PFSK-1 (cell line): ENCODE results near the gene FKBP11.

Experiments
- POLR2AphosphoS5 ChIP-seq: IDR thresholded peaks from 2 replicates; pipeline ENCODE4 v1.6.1; 2012; ENCODE audit warnings: low read depth, mild to moderate bottlenecking, control low read depth, low read length, moderate library complexity
- TAF1 ChIP-seq: IDR thresholded peaks from 2 replicates; pipeline ENCODE4 v1.6.1; 2012; ENCODE audit warnings: low read length, control low read depth, borderline replicate concordance; ENCODE audit not compliant: insufficient read depth

- no peak for TF ChIP-seq POLR2AphosphoS5
- TF ChIP-seq TAF1: no peak
Measured at GRCh38 chr12:48940181-48940580, 14.9 kb upstream of the FKBP11 start.
